Esophagus mucosa (tissue), 1 donor: Measurements from ENCODE around the gene AOC3. TPM values are rescaled to one million over a fixed set of nuclear protein-coding genes. Genes with fewer than 3 reads are reported as not detected.

Experiments used
- ATAC-seq: fragments of 200-7000 bp; cut with Tn5 transposase; one replicate; pipeline ENCODE4 v1.9.1; 2020
- total RNA-seq: library from RNA; stranded (reverse); gene quantifications from one replicate; pipeline ENCODE4 v1.2.4, GENCODE V29; 2023
- donor health status: DM: yes; HTN: yes; CAD: no.

Gene AOC3
- total RNA-seq: 5.7 TPM

DNA sequence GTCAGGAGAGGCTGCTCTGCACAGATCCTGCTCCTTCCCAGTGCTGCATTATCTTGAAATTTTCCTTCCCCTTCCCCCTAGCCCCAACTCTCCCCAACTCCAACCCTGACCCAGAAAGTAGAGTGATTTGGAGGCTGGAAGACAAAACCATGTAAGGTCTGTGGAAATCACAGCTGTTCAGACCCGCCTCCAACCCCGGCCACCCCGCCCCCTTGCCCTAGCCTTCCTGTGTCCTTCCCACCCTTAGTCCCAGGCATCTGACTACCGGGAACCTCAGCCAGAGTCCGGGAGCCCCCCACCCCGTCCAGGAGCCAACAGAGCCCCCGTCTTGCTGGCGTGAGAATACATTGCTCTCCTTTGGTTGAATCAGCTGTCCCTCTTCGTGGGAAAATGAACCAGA is at the start of gene AOC3:
Gene AOC3, plus strand, starts transcription at position 246 of the 400 bp plus-strand sequence. Its CDS starts 145 bp downstream, at position 391.
- no peak for ATAC-seq

DNA sequence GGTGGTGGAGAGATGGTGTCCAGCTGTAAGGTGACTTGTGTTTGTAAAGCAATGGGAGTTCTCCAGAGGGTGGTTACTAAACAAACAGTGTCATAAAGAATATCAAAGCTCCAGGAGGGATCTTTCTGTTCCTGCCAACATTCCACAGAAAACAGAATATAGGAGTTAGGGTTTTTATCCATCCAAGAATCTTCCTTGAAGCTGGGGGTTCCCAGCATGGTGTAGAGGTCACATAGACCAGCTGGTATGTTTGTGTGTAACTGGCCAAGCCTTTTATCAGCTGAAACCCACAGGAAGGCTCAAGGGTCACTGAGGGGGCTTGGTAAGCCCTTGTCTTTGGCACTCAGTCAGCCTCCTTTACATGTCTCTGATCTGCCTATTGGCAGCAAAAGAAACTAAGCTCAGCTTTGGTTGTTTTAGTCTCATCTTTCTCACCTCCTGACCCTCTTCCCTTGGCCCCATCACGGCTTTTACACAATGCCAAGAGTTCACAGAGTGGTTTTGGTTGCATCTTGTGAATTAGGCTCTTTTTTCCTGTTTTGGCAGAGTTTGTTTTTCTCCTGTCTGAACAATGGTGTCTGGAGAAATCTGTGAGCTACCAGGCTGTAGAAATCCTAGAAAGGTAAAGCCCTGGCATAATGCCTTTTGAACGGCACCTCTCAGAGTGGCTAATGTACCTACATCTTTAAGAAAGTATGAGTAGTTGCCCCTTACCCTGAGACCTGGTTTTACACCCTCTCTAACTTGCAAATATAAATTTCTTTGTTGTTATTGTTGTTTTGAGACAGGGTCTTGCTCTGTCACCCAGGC is 47.7 kb upstream of the AOC3 start:
- ATAC-seq: no peak

- no peak for ATAC-seq
Observed at GRCh38 chr17:42804918-42805367, 46.1 kb upstream of the AOC3 start.

GRCh38 chr17:42806249-42806648 is 44.8 kb upstream of the AOC3 start:
- peak; percentile 55 for ATAC-seq

- peak; percentile 57 for ATAC-seq
Observed at GRCh38 chr17:42809250-42809649, 41.7 kb upstream of the AOC3 start.

- no peak for ATAC-seq
Observed at GRCh38 chr17:42814633-42815399, 36.2 kb upstream of the AOC3 start.

DNA sequence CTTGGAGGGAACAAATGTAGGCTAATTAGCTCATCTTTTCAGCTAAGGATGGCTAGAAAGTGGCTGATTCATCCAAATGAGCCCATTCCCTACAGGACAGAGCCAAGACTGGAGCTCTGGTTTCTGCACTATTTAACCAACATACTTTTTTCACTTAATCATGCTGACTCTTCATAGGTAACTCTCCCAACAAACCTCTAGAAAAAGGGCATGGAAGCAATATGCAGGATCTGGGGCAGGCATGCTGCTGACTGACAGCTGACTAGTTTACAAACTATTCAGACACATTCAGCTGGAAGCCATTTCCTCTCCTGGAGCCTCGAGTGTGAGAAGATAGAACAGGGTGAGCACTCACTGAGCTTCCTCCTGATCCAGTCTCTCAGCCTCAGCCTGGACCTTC is 33.1 kb upstream of the AOC3 start:
- no peak for ATAC-seq

- ATAC-seq: no peak
Observed at GRCh38 chr17:42818379-42818778, 32.6 kb upstream of the AOC3 start.

DNA sequence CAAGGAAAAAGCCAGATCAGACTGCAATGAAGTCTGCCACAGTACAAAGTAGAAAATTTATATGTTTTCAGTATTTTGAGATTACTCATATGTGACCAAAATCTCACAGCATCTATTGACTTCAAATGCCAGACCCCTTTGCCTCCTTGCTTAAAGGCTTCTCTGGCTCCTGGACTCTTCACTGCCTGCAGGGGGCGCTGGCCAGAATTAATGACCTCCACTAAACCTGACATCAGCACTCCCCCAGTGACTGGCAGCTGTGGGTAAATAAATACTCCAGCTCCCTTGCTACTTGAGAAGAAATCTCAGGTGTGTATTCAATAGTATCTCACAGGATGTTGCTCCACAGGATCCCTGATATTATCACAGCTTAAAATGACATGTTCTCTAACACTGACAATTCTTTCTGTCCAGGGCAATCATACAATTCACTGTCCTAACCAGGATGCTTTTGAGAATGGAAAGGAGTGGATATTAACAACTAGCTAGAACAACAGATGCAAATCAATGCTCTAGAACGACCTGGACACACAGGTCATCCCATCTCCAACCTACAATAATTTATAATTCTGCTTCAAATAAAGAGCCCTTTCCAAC is 31.0 kb upstream of the AOC3 start:
- ATAC-seq: no peak

GRCh38 chr17:42821176-42821575 is 29.8 kb upstream of the AOC3 start:
- ATAC-seq: no peak

GRCh38 chr17:42827472-42827871 is 23.5 kb upstream of the AOC3 start:
- ATAC-seq: no peak

- no peak for ATAC-seq
Observed at GRCh38 chr17:42830971-42831370, 20.0 kb upstream of the AOC3 start.

DNA sequence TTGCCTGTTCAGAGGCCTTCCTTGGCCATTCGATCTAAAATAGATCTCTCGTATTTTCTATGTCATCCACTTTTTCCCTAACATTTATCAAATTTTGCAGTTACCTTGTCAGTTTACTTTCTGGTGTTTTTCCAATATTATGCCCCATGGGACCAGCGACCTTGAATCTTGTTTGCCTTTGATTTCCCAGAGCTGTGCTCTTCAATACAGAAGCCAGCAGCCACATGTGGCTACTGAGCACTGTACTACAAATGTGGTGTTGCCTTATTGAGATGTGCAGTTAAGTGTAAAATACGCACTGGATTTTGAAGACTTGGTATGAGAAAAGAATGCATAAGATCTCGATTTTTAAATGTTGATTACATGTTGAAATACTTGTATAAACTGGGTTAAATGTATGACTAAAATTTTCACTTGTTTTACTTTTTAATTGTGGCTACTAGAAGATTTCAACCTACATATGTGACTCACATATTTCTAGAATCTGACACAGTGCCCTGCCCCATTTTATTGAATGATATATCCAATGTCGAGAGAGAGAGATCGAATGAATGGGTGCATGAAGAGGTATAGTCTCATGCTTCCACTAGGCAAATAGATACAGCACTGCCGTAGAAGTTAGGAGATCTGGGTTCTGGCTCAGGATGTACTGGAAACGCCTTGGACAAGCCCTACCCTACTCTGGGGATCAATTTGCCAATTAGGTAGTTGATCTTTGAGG is 18.6 kb upstream of the AOC3 start:
- peak; percentile 8 for ATAC-seq

- ATAC-seq: peak; percentile 92
Observed at GRCh38 chr17:42832934-42833766, 17.8 kb upstream of the AOC3 start, which contains the start of gene PSME3. TSS of gene PSME3 (plus strand) at chr17:42833397. CDS start at chr17:42833632, 235 bp downstream.

GRCh38 chr17:42833767-42834422 is 17.1 kb upstream of the AOC3 start:
- ATAC-seq: peak; percentile 27

DNA sequence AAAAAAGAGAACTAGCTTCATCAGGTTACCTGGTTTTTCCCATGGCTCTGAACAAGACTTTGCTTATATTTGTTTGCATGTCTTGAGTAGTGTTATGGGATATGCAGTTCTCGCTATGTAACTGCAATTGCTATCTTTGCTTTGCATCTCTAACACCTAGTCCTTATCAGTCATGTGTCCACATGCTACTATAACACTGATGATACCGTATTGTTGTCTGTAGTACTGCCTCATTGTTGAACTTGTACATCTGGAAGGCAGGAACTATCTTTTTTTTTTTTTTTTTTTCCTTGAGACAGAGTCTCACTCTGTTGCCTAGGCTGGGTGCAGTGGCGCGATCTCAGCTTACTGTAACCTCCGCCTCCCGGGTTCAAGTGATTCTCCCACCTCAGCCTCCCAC is 15.3 kb upstream of the AOC3 start:
- no peak for ATAC-seq

DNA sequence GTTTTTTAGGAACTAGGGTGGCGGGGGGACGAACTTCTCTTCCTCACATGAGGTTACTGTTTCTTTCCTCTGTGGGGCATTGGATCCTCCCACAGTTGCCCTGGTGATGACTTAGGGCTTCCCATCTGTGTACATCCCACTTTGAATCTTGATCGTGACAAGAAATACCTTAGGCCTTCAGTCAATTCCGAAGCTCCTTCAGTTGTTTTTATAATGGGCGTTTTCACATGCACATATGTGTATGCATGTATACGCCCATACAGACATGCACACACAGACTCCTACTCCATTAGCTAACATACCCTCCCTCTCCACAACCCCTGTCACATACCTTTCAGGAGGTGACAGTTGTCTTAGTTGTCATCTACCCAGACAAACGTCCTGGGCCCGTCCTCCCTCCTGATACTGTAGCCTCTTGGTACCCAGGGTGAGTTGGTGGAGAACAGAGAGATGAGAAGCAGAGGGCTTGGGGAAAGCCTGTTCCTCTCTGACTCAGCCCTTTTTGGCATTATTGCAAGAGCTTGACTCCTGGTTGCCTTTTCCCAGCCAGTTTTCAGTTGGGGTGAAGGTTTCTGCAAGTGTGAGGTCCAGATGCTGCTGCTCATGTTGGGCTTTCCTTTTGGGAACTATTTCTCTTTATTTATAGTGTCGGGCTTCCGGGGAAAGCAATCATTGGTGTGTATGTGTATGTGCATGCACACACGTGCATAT is 8.9 kb upstream of the AOC3 start:
- ATAC-seq: no peak

DNA sequence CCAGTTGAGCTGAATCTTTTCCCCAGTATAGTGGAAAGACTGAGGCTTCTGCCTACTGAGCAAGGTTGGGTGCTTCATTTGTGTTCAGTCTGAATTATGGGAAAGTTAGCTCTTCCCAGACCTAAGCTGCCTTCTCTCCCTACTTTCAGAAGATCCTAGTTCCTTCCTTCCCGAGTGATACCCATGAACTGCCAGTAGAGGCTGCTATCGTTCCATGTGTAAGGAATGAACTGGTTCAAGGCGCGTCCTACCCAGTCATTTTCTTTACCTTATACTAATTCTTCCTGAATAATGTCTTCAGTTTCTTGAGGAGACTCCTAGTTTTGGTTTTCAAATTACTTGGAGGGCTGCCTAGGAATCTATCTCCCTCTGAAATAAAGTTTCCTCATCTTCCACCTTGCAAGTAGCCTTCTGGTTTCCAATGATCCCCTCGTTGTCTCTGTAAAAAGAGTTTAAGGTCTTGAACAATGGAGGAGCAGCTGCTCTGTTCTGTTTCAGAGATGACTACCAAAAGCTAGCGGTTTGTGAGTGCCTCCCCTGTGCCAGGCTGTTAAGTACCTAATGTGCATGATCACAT is 7.6 kb upstream of the AOC3 start:
- ATAC-seq: peak; percentile 68

GRCh38 chr17:42844271-42844670 is 6.7 kb upstream of the AOC3 start, which contains the start of gene AOC2:
TSS of gene AOC2 (plus strand) at chr17:42844580. CDS start at chr17:42844627, 47 bp downstream.
- ATAC-seq: no peak
